MM.1S (cell line): ENCODE measurements around the gene SH3PXD2B.

Experiments used
- CTCF ChIP-seq: fragments of 300-600 bp; sonication (generic); IDR thresholded peaks from 2 replicates; pipeline ENCODE4 v1.5.1; 2016; ENCODE audit warnings: antibody characterized with exemption, low read length, mixed read lengths
- EZH2 ChIP-seq: fragments of 300-600 bp; sonication (generic); optimal IDR thresholded peaks from 2 replicates; pipeline ENCODE3; 2017; ENCODE audit warnings: low read depth, mild to moderate bottlenecking, antibody characterized with exemption, low read length, mixed read lengths
- EZH2phosphoT487 ChIP-seq: fragments of 300-600 bp; sonication (generic); IDR thresholded peaks from 2 replicates; pipeline ENCODE4 v1.6.1; 2018; ENCODE audit warnings: antibody characterized with exemption, low read length

DNA sequence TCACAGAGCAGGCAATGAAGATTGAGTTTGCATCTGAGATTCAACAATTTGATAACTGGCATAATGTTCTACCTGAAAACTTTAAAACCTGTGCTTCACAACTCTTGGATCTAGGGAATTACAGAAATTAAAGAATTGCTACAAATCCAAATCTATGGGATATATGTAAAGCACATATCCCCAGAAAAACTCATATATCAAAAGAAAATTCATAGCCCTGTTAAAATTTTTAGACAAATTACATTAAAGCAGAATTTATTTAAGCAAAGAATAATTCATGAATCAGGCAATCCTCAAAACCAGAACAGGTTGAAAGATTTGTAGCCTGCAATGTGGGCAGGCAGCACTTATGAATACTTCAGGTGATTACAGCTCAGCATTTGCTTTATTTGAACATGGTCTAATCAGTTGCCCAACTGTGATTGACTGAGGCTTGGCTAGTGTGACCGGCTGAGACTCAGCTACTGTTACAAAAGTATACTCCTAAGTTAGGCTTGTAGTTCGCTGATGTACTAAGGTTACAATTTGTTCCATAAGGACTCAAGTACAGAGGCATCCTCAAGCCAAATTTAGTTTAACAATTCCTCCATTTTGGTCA, 160.5 kb downstream of the SH3PXD2B start:
- TF ChIP-seq CTCF (no peak), EZH2phosphoT487 (no peak), EZH2 (no peak)
